ENCODE data around the gene DAB1.

DAB1 gene

GRCh38 chr1:57195436-57195941, 228.4 kb downstream of the DAB1 start:
- no peak for TF ChIP-seq CTCF (IDR thresholded peaks at IDR 0.05; ENCODE audit: control insufficient read depth, insufficient read depth, low read depth, low read length, missing control alignments)
- no peak for DNase-seq (ENCODE audit: low read depth)
- H3K4me3 ChIP-seq (ENCODE audit: control insufficient read depth, low read depth, low read length): no peak overlapping the region

DNA sequence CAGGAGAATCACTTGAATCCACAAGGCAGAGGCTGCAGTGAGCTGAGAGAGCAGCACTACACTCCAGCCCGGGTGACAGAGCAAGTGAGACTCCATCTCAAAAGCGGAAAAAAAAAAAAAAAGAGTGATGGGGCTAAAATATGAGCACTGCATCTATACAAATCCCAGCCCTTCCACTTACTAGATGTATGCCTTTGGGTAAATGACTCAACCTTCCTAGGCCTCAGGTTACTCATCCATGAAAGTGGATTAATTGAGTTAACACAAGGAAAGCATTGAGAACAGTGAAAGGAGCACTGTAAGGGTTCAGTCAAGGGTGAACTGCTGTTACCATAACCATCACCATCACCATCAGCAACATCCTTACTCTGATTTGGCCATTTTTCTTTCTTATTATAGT, 231.6 kb downstream of the DAB1 start:
- DNase-seq (ENCODE audit: low read depth): no peak
- no peak for TF ChIP-seq CTCF (IDR thresholded peaks at IDR 0.05; ENCODE audit: control insufficient read depth, insufficient read depth, low read depth, low read length, missing control alignments)
- H3K4me3 ChIP-seq (ENCODE audit: control insufficient read depth, low read depth, low read length): no peak overlapping the region

- H3K4me3 ChIP-seq (ENCODE audit: control insufficient read depth, low read depth, low read length): no peak overlapping the region
- no peak for TF ChIP-seq CTCF (IDR thresholded peaks at IDR 0.05; ENCODE audit: control insufficient read depth, insufficient read depth, low read depth, low read length, missing control alignments)
- no peak for DNase-seq (ENCODE audit: low read depth)
Observed at GRCh38 chr1:57190898-57191297, 233.0 kb downstream of the DAB1 start.

DNA sequence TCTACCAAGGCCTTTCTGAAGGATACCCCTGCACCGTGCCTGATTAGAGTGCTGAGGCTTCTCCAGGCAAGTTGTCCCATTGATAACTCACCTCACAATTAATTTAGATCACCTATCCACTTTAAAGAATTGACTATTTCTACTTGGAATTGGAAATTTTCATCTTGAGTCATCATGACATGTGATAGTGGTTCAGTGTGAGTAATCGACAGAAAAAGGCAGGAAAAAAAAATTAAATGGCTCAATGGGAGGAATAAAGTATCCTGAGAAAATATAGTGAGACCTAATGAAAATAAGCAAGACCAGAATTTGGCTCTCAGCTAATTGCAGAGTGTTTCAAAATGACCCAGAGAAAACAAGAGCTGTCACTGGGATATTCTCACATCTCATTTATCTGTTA, 235.7 kb downstream of the DAB1 start:
- TF ChIP-seq CTCF (IDR thresholded peaks at IDR 0.05; ENCODE audit: control insufficient read depth, insufficient read depth, low read depth, low read length, missing control alignments): no peak
- DNase-seq (ENCODE audit: low read depth): no peak
- no peak overlapping the region for H3K4me3 ChIP-seq (ENCODE audit: control insufficient read depth, low read depth, low read length)

DNA sequence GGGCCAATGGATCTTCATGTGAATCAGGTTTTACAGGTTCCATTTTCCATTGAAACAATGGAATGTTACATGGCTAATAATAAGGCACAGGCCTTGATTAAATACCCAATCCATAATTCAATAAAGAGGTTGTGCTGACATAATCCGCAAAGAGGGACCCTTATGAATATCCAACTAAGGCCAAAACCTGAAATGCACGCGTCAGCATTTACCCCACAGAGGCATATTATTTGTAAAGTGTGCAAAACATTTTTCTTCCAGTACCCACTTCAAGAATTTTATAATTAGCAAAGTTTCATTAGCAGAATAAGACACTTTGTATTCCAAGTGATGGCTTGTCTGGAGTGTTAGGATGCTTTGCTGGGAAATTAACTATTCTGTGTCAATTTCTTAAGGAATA, 237.4 kb downstream of the DAB1 start:
- TF ChIP-seq CTCF (IDR thresholded peaks at IDR 0.05; ENCODE audit: control insufficient read depth, insufficient read depth, low read depth, low read length, missing control alignments): no peak
- DNase-seq (ENCODE audit: low read depth): no peak
- H3K4me3 ChIP-seq (ENCODE audit: control insufficient read depth, low read depth, low read length): no peak overlapping the region

DNA sequence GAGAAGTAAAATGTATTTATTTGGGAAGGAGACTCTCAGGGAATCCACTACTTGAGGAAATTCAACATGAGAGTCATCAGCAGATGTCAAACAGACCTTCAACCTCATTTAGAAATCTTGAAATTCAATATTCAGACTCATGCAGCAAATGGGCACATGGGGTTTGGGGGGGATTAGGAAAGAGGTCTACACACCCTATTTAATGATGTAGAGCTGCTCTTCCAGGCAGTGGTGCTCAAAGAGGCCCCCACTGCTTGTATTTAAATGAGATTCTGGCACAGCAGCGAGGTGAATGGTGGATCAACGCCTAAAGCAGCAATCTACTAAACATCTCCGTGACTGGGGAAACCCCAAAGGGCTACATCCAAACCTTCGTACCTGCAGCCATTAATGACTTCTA, 244.9 kb downstream of the DAB1 start:
- no peak for TF ChIP-seq CTCF (IDR thresholded peaks at IDR 0.05; ENCODE audit: control insufficient read depth, insufficient read depth, low read depth, low read length, missing control alignments)
- no peak for DNase-seq (ENCODE audit: low read depth)
- no peak overlapping the region for H3K4me3 ChIP-seq (ENCODE audit: control insufficient read depth, low read depth, low read length)

DNA sequence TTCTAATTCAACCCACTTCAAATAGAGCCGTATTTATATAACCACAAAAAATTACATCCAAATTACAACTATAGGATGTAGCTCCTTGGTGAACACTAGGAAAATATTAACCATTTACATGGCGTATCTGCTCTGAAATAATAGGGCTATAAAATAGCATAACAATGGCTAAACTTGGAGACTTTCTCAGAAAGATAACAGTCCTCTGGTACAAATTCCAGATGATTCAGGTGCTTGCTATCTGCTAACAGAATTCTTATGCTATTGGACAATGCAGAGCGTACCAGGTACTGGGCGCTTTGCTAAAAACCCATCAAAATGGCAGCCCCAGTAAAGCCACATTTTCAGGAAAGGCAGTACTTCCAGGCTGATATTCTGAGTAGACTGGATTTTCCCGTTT, 248.4 kb downstream of the DAB1 start:
- no peak for TF ChIP-seq CTCF (IDR thresholded peaks at IDR 0.05; ENCODE audit: control insufficient read depth, insufficient read depth, low read depth, low read length, missing control alignments)
- H3K4me3 ChIP-seq (ENCODE audit: control insufficient read depth, low read depth, low read length): no peak overlapping the region
- DNase-seq (ENCODE audit: low read depth): no peak
